ENCODE data around the gene DIP2B. TPM values are rescaled to one million over a fixed set of nuclear protein-coding genes. Genes with fewer than 3 reads are reported as not detected.

DIP2B gene
- total RNA-seq, 1 donor from 2014 or later = 39.3 TPM

- H3K4me3 ChIP-seq (ENCODE audit: low read depth, low read length) = no peak overlapping the region
- no peak for DNase-seq (ENCODE audit: low read depth)
- no peaks in the 10 kb centered on the region for H3K27me3 ChIP-seq (ENCODE audit: control insufficient read depth, insufficient read depth, low read length)
- TF ChIP-seq CTCF (IDR thresholded peaks at IDR 0.05; ENCODE audit: insufficient read depth, low read length, poor library complexity, severe bottlenecking) = no peak
- H3K36me3 ChIP-seq (ENCODE audit: control insufficient read depth, insufficient read depth, low read length) = no peaks in the 10 kb centered on the region
These were observed 243.0 kb downstream of the DIP2B start for GRCh38 chr12:50747817-50748216.

- H3K36me3 ChIP-seq (ENCODE audit: control insufficient read depth, insufficient read depth, low read length) = no peaks in the 10 kb centered on the region
- no peaks in the 10 kb centered on the region for H3K27me3 ChIP-seq (ENCODE audit: control insufficient read depth, insufficient read depth, low read length)
- no peak for DNase-seq (ENCODE audit: low read depth)
- TF ChIP-seq CTCF (IDR thresholded peaks at IDR 0.05; ENCODE audit: insufficient read depth, low read length, poor library complexity, severe bottlenecking) = no peak
- no peak overlapping the region for H3K4me3 ChIP-seq (ENCODE audit: low read depth, low read length)
These were observed 244.7 kb downstream of the DIP2B start for GRCh38 chr12:50749459-50749882.

- Histone ChIP-seq H3K4me3 (ENCODE audit: low read depth, low read length) (no peak overlapping the region), H3K36me3 (ENCODE audit: control insufficient read depth, insufficient read depth, low read length) (no peaks in the 10 kb centered on the region), H3K27me3 (ENCODE audit: control insufficient read depth, insufficient read depth, low read length) (no peaks in the 10 kb centered on the region)
- DNase-seq (ENCODE audit: low read depth) = no peak
- TF ChIP-seq CTCF (IDR thresholded peaks at IDR 0.05; ENCODE audit: insufficient read depth, low read length, poor library complexity, severe bottlenecking) = no peak
These were observed 245.6 kb downstream of the DIP2B start for GRCh38 chr12:50750366-50750765.

- no peak for TF ChIP-seq CTCF (IDR thresholded peaks at IDR 0.05; ENCODE audit: insufficient read depth, low read length, poor library complexity, severe bottlenecking)
- DNase-seq (ENCODE audit: low read depth) = no peak
- no peaks in the 10 kb centered on the region for H3K36me3 ChIP-seq (ENCODE audit: control insufficient read depth, insufficient read depth, low read length)
- H3K27me3 ChIP-seq (ENCODE audit: control insufficient read depth, insufficient read depth, low read length) = no peaks in the 10 kb centered on the region
- H3K4me3 ChIP-seq (ENCODE audit: low read depth, low read length) = no peak overlapping the region
These were observed 247.3 kb downstream of the DIP2B start for GRCh38 chr12:50751948-50752721.

GRCh38 chr12:50753232-50753769 lies 248.5 kb downstream of the DIP2B start:
- Histone ChIP-seq H3K36me3 (ENCODE audit: control insufficient read depth, insufficient read depth, low read length) (no peaks in the 10 kb centered on the region), H3K27me3 (ENCODE audit: control insufficient read depth, insufficient read depth, low read length) (no peaks in the 10 kb centered on the region), H3K4me3 (ENCODE audit: low read depth, low read length) (no peak overlapping the region)
- TF ChIP-seq CTCF (IDR thresholded peaks at IDR 0.05; ENCODE audit: insufficient read depth, low read length, poor library complexity, severe bottlenecking) = no peak
- DNase-seq (ENCODE audit: low read depth) = no peak

All from kidney epithelial cell (primary cell).